Stimulated activated CD4-positive, alpha-beta T cell treated with anti-CD3 and anti-CD28 coated beads, Interleukin-2, amount 100 ng/mL, for 4 hours (primary cell): ENCODE data around the gene SLC4A3.
"Not testable (repeated sequence)": the region's sequence is repeated elsewhere in the genome, so short reads cannot be mapped to it uniquely, and the experiment has no call there.

Experiments
- DNase-seq: peaks from one replicate; pipeline ENCODE4 v3.0.0-alpha.2; 2020; ENCODE audit warnings: low read depth

SLC4A3 gene

GRCh38 chr2:219648963-219649362 lies 21.5 kb downstream of the SLC4A3 start:
- no peak for DNase-seq

GRCh38 chr2:219650426-219651248 lies 23.2 kb downstream of the SLC4A3 start:
- no peak for DNase-seq

DNA sequence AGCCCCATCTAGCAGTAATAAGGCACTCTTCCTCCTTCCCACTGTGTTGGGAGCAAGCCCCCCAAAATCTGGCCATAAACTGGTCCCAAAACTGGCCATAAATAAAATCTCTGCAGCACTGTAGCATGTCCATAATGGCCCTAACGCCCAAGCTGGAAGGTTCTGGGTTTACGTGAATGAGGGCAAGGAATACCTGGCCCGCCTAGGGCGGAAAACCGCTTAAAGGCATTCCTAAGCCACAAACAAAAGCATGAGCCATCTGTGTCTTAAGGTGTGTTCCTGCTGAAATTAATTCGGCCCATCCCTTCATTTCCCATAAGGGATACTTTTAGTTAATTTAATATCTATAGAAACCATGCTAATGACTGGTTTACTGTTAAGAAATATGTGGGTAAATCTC lies 24.2 kb downstream of the SLC4A3 start:
- not testable (repeated sequence) for DNase-seq

DNA sequence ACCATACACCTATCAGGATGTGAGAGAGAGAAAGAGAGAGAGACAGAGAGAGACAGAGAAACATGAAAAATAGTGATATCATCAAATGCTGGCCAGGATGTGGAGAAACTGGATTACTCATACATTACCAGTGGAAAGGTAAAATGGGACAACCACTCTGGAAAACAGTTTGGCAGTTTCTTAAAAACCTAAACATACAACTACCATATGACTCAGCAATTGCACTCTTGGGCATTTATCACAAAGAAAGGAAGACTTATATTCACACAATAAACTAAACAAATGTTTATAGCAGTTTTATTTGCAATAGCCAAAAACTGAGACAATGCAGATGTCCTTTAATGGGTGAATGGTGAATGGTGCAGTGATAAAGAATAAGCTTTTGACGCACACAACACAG lies 29.1 kb downstream of the SLC4A3 start:
- no peak for DNase-seq

GRCh38 chr2:219658196-219658846 lies 30.9 kb downstream of the SLC4A3 start:
- DNase-seq: no peak

DNA sequence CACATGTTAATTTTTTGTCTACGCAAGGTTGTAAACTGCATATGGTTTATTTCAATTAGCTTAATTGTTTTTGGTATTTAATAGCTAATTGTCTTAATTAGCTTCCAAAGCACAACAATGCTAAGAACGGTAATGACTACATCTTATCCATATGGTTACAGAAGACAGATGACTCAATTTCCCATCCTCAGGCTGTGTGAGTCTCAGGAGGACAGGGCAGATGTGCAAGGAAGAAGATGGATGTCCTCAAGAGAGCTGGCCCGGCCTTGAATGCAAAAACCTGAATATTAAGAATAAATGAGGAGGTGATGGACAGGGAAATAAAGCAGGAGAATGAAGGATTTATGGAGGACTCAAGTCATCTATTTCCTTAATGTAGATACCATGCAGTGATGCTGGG lies 31.4 kb downstream of the SLC4A3 start:
- no peak for DNase-seq

DNA sequence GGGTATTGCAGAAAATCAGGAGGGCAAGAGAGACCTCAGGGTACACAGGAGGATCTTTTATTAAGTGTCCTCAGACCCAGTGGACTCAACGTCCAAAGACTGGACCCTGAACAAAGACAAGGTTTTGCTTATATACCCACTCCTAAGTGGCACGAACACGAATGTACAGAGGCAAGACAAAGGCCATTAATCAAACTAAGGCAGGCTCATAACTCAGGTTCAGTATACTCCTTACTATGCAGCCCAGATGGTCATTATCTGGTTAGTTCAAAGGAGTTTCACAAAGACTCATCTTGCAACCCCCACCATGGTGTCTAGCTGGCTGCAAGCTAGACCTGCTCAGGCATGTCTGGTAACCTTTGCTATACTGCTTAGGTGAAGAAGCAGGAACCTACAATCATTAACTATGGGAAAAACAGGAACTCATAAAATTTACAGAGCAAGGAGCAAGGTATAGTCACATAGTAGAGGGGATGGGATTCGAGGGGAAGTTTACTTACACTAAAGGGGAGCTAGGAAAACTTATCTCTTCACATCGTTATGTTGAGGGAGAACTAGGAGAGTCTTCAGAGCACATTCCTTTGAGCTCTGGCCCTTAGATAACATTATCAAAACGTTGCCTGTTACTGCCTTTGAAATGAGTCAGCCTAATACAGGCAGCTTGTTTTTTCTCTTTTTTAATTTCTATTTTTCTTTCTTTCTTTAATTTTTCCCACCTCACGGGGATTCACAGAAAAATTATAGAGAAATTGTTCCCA lies 33.9 kb downstream of the SLC4A3 start:
- DNase-seq: no peak

GRCh38 chr2:219661955-219662395 lies 34.5 kb downstream of the SLC4A3 start:
- no peak for DNase-seq

DNA sequence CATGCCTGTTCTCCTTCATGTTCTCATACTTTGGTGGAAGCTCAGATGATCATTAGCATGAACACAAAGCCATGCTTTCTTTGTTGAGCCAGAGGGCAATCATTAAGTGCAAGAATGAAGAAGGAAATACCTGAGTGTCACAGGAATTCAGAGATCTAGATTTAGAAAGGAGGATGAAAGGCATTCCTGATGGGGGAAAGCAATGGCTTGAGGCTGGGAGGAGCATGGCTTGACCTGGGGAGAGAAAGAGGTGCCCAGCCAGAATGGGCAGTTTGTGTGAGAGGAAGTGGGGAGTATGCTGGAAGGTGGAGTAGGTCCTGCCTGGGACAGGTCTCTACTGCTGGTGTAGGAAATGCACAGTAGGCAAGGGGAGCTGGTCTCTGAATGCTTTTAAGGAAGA lies 35.1 kb downstream of the SLC4A3 start:
- DNase-seq: no peak

DNA sequence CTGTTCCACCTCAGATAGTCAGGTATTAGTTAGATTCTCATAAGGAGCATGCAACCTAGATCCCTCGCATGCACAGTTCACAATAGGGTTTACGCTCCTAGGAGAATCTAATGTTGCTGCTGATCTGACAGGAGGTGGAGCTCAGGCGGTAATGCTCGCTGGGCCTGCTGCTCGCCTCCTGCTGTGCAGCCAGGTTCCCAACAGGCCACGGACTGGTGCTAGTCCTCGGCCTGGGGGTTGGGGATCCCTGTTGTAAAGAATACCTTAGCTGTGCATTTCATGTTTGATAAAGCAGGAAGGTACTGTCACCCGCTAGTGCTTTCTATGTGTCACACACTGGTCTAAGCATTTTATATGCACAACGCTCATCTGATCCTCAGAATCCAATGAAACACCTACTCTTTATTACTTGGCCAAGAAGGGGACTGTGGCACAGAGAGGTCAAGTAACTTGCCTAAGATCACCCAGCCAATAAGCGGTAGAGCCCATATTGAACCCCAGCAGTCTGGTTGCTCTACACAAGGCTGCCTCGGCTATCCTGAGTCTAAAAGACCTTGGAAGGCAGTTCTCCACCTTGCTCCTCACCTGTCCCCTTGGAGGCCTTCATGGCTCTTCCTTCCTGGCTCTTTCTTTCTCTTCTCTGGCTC lies 35.8 kb downstream of the SLC4A3 start:
- DNase-seq: no peak

GRCh38 chr2:219664041-219664440 lies 36.6 kb downstream of the SLC4A3 start:
- DNase-seq: no peak

DNA sequence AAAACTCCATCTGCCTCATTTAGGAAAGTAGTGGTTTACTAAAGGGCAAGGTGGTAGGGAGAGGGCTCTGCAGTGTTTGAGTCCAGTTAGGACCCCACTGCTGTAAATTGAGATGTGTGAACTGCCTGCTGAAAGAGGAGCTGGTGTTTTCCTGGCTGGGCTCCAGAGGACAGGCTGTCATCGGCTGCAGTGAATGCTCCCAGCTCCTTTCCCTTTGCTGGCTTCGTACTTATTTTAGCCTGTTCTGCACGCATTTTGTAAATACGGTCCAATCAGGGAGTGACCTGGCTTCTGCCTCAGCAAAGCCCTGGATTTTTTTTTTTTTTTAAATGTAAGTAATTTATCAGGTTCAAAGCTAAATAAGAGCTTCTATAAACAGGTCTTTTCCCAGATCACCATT lies 37.5 kb downstream of the SLC4A3 start:
- DNase-seq: no peak

GRCh38 chr2:219665926-219666325 lies 38.5 kb downstream of the SLC4A3 start:
- DNase-seq: no peak

- no peak for DNase-seq
These were observed 40.9 kb downstream of the SLC4A3 start for GRCh38 chr2:219668316-219668715.

DNA sequence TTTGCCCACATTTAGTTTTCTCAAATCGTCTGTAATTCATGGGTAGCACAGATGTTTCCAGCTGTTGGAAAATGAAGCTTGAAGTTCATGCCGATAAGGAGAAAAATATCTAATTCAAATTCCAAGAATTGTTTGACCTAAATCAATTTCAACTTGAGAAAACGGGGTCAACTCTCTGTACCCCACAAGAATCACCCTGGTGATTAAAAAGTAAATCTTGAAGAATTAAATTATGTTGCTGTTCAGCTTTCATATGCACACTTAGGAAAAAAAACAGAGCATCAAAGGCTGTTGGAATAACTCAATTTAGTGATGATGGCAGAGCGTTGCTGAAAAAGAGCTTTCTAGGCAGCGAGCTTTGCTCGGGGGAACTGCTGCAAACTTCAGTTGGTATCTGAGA lies 43.0 kb downstream of the SLC4A3 start:
- no peak for DNase-seq

DNA sequence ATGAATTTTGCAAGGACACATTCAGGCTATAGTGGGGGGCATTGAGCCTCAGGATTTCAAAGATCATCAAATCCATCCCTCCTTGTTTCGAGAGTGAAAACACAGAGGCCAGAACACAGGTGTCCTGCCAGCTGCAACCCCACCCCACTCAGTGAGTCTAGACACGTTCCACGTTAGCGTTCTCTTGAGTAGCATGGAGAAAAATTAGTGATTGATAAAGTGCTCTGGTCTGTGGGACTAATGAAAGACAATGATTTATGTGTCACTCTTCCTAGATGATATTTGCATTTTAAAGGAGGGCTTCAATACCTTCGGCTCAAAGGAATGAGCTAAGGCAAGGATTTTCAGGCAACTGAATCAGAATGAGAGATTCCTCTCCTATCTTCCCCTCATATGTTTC lies 43.8 kb downstream of the SLC4A3 start:
- DNase-seq: no peak

- no peak for DNase-seq
These were observed 45.0 kb downstream of the SLC4A3 start for GRCh38 chr2:219672406-219672805.

DNA sequence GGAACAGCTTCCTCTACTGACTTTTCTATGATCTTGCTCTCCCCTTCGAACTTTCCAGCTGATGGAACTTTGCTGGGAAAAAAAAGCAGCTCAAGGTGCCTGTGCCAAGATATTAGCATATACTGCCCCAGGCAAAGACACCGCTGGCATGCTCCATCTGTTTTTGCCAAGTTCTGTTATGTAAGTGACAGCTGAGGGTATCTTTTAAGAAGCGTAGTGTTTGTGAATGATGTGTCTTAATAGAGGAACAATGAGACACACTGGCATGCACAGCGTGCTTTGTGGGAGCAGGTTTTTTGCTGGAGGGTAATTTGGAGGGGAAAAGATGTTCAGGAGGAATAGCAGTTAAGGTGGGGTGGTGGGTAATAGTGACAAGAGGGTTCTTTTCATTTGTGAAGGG lies 47.8 kb downstream of the SLC4A3 start:
- DNase-seq: no peak

DNA sequence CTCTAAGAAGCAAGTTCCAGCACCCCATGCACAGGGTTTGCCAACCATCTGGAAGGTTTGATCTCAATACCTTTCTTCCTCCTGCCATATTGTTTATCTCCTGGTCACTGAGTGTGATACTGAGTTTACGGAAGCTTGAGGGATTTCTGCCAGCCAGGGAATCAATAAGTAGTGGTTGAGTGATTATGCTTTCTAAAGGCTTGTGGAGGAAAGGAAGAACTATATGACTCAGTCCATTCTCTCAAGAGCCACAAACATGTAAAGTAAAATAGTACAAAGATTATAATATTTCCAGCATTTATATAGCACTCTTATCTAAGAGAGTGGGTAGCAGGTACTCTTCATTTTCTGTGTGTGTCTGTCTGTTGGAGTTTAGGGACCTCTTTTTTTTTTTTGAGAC lies 49.2 kb downstream of the SLC4A3 start:
- DNase-seq: no peak

DNA sequence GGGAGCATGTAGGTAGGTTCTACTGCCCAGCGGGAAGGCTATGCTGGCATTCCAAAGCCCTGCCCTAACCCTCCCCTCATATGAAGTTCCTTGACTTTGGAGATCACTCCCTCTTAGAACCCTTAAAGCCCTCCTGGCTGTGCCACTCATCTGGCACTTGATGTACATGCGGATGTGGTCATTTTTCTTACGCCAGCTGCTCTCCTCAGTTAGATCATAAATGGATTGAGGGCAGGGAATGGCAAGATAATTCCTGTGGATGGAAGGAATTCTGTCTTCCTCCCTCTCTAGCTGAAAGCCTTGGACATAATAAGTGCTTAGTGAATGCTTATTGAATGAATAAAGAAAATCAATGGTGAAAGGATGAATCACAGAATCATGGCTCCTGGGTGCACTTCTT lies 51.6 kb downstream of the SLC4A3 start:
- DNase-seq: no peak

GRCh38 chr2:219679571-219679970 lies 52.1 kb downstream of the SLC4A3 start:
- no peak for DNase-seq

DNA sequence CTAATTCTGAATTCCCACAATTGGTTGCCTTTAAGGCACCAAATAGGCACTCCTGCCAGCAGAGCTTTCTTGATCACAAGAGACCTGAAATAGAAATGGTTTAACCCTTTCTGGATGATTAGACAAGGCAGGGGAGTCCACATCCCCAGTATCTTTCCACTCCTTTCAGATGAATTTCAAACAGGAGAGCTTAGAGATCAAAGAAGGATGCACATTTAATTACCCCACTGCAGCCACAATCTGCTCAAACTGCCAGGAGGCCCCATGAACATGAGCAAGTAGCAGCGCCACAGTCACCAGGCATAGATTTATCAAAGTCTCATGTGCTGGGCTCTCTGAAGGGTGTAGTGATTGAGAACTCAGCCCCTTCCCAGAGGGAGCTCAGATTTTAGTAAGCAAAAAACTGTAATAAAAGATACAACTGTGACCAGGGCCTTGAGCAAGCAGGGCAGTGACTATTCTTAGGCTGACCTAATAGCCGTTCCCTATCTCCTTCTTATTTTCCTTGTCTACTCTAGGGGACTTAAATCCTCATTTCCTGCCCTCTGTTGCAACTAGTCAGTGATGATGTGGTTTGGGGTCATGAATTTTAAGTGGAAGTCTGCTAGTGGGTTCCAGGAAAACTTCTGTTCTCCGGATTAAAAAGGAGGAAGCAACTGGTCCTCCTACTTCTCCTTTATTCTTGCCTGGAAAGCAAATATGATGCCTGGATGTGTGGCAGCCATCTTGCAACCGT lies 53.7 kb downstream of the SLC4A3 start:
- no peak for DNase-seq
